ENCODE results near the gene TMEM150A. TPM values are rescaled to one million over a fixed set of nuclear protein-coding genes. Genes with fewer than 3 reads are reported as not detected.

TMEM150A gene
- total and polyA plus RNA-seq, 2 donors (not counting 3 experiments of a cell fraction or from before 2014, with no cell fraction given): 17.7 to 35.7 TPM

DNA sequence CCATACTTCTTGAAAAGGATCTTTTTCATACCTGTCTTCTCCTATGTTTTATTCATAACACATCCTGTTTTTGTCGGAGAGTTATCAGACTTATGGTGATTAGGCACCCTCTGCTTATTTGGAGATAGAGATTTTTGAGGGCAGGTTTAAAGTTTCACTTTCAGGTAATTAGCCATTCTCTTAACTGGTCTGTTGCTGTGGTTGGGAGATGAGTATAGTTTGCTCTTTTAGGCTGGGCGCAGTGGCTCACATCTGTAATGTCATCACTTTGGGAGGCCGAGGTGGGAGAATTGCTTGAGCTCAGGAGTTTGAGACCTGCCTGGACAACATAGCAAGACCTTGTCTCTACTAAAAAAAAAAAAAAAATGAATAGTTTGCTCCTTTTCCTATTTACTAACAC is 40.2 kb upstream of the TMEM150A start:
- no peak overlapping the region for H3K9ac ChIP-seq (replicated peaks; ENCODE audit: extremely low read depth, insufficient read depth, low read length)
- H3K4me3 ChIP-seq (replicated peaks in 1 of 3; ENCODE audit: insufficient read depth in 1 of 3, low read depth in 1 of 3, low read length in 3 of 3): no peak overlapping the region
- intact Hi-C loops (cut with micrococcal nuclease): loop anchor here (10.0 kb wide), 1 partner anchor 482 kb away; no protein-coding TSS in a partner anchor
- TF ChIP-seq POLR2A (IDR thresholded peaks at IDR 0.05; ENCODE audit: low read depth, low read length) (no peak), EZH2 (IDR thresholded peaks at IDR 0.05; ENCODE audit: borderline replicate concordance, low read depth, low read length, severe bottlenecking) (no peak), JUN (IDR thresholded peaks at IDR 0.05; ENCODE audit: borderline replicate concordance, insufficient read depth, insufficient read length, low read depth) (no peak), CTCF (IDR thresholded peaks at IDR 0.05; ENCODE audit: extremely low read depth in 1 of 2, insufficient read depth in 1 of 2, low read depth in 1 of 2, low read length in 2 of 2) (no peak), FOS (IDR thresholded peaks at IDR 0.05; ENCODE audit: borderline replicate concordance, insufficient read depth, low read length) (no peak), POLR2AphosphoS5 (IDR thresholded peaks at IDR 0.05; ENCODE audit: insufficient read depth, low read depth, low read length) (no peak), MYC (IDR thresholded peaks at IDR 0.05; ENCODE audit: low read depth, low read length) (no peak), GATA2 (IDR thresholded peaks at IDR 0.05; ENCODE audit: insufficient read depth, insufficient read length, low read depth, low read length) (no peak)
- TF ChIP-seq, protein P1, sequence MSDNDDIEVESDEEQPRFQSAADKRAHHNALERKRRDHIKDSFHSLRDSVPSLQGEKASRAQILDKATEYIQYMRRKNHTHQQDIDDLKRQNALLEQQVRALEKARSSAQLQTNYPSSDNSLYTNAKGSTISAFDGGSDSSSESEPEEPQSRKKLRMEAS (IDR thresholded peaks at IDR 0.05; ENCODE audit: insufficient read depth, insufficient read length): no peak
- DNase-seq (ENCODE audit: low read depth, low spot score) (no peak), FAIRE-seq (no peak)
- no peaks in the 10 kb centered on the region for H4K20me1 ChIP-seq (replicated peaks; ENCODE audit: control insufficient read depth, extremely low read depth, insufficient read depth, low read length)
- no peak overlapping the region for H3K4me2 ChIP-seq (ENCODE audit: insufficient read depth, low read length)
- no peak overlapping the region for H3K27ac ChIP-seq (ENCODE audit: insufficient read depth, low read depth, low read length)
- H3K9me3 ChIP-seq (replicated peaks; ENCODE audit: control insufficient read depth, insufficient read depth, low read length): no peaks in the 10 kb centered on the region
- no peaks in the 10 kb centered on the region for H3K4me1 ChIP-seq (ENCODE audit: control insufficient read depth, extremely low read depth, insufficient read depth, low read length)
- BruUV-seq (replicated peaks): no TSS peak
- dilution Hi-C loops (cut with MboI; ENCODE audit: extremely low pct_ligation_motif_present, low sequenced_read_pairs): no loop called here
- ChIA-PET CTCF (interaction anchor here (1.3 to 3.4 kb wide), 2 partner anchors 65 to 173 kb away, joined by 3 to 14 read pairs; no protein-coding TSS in a partner anchor), POLR2A (interaction anchor here (0.8 kb wide), 1 partner anchor 106 kb away, joined by 3 read pairs; no protein-coding TSS in a partner anchor)
- no peaks in the 10 kb centered on the region for H3K9me1 ChIP-seq (replicated peaks; ENCODE audit: control insufficient read depth, extremely low read depth, insufficient read depth, low read length)
- peaks cover 2% of the 10 kb centered on the region for H3K79me2 ChIP-seq (ENCODE audit: control insufficient read depth, insufficient read depth, low read length)
- H3K36me3 ChIP-seq (ENCODE audit: control insufficient read depth in 2 of 2, extremely low read depth in 1 of 2, insufficient read depth in 2 of 2, low read length in 2 of 2): peaks cover 46 to 49% of the 10 kb centered on the region in 2 experiments
- no peak overlapping the region for H2AFZ ChIP-seq (ENCODE audit: low read depth, low read length)
- no peaks in the 10 kb centered on the region for H3K27me3 ChIP-seq (ENCODE audit: control insufficient read depth in 2 of 2, insufficient read depth in 2 of 2, low read length in 2 of 2)

Data from endothelial cell of umbilical vein (primary cell).